ENCODE data around the gene IL17REL. TPM values are rescaled to one million over a fixed set of nuclear protein-coding genes. Genes with fewer than 3 reads are reported as not detected.
A peak's percentile ranks its signal among the peaks of the same experiment; 100 is the strongest.

Gene IL17REL
- total RNA-seq, 6 donors from 2014 or later = 0.06 TPM; not detected in 5

- peaks cover 14 to 37% (median 21%) of the 10 kb centered on the region in 4 donors for H3K4me1 ChIP-seq
Observed at GRCh38 chr22:50015451-50016307, 3.1 kb upstream of the IL17REL start.

DNA sequence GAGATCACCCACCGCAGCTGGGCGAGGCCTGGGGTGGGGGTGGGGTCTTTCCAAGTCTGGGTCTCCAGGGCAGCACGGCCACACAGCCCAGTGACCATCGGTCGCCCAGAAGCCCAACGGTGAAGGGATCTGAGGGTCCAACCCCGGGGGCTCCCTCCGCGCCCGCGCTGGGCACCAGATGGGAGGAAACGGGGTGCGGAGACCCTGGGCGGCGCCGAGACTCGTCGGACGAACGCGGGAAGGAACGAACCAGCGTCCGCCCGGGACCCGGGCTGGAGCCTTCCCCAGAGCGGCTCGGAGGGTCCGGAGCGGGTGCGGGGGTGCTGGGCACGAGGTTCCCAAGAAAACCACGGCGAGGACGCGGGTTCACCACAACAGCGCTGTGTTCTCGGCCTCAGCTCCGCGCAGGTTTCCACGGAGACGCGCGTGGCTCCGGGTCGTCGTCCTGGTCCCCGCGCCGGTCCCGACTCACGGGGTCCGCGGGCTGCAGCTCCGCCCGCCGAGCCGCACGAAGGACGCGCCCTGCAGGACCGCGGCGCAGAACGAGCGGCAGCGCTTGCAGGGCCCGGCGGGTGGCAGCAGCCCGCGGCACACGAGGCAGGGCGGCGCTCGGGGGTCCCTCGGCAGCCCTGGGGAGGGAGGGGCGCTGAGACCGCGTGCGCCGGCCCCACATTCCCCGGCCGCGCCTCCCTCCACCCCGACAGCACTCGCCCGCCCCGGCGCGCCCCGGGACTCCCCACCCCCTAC, 2.3 kb upstream of the IL17REL start:
- Histone ChIP-seq H3K9me3 (no peaks in the 10 kb centered on the region), H3K36me3 (no peaks in the 10 kb centered on the region), H3K27me3 (peaks cover 10 to 49% (median 34%) of the 10 kb centered on the region in 4 donors), H3K4me1 (peaks cover 17 to 43% (median 24%) of the 10 kb centered on the region in 4 donors), H3K4me3 (peak overlapping the region in 1 of 4 donors; percentile 1), H3K27ac (no peak overlapping the region)
- ATAC-seq (ENCODE audit: low FRiP score in 2 of 2) (no peak), DNase-seq (peak in 1 of 2 donors; percentile 78)
- WGBS, 2 donors = 6 to 10% methylated on average over 2 to 46 of the region's 91 CpGs
- TF ChIP-seq POLR2AphosphoS5 (IDR thresholded peaks at IDR 0.05) (no peak), CTCF (IDR thresholded peaks at IDR 0.05) (no peak), EP300 (IDR thresholded peaks at IDR 0.05) (no peak), POLR2A (IDR thresholded peaks at IDR 0.05) (no peak)

More at GRCh38 chr22:50015451-50016307, 3.1 kb upstream of the IL17REL start:
- Histone ChIP-seq H3K27me3 (peaks cover 7 to 42% (median 28%) of the 10 kb centered on the region in 4 donors), H3K36me3 (no peaks in the 10 kb centered on the region), H3K4me3 (peak overlapping the region in 1 of 4 donors; percentile 1), H3K9me3 (no peaks in the 10 kb centered on the region), H3K27ac (no peak overlapping the region)
- DNase-seq (peak in 1 of 2 donors; percentile 66), ATAC-seq (ENCODE audit: low FRiP score in 2 of 2) (no peak)
- WGBS, 2 donors = 17 to 53% methylated on average over 6 to 11 of the region's 30 CpGs
- TF ChIP-seq EP300 (IDR thresholded peaks at IDR 0.05) = no peak
- TF ChIP-seq POLR2AphosphoS5 (IDR thresholded peaks at IDR 0.05) = no peak
- no peak for TF ChIP-seq POLR2A (IDR thresholded peaks at IDR 0.05)
- TF ChIP-seq CTCF (IDR thresholded peaks at IDR 0.05) = no peak

- H3K36me3 ChIP-seq = no peaks in the 10 kb centered on the region
- no peaks in the 10 kb centered on the region for H3K9me3 ChIP-seq
- H3K4me3 ChIP-seq = no peak overlapping the region
- DNase-seq (peak in 1 of 2 donors; percentile 69), ATAC-seq (ENCODE audit: low FRiP score in 2 of 2) (no peak)
- peaks cover 10 to 49% (median 34%) of the 10 kb centered on the region in 4 donors for H3K27me3 ChIP-seq
- peaks cover 17 to 43% (median 24%) of the 10 kb centered on the region in 4 donors for H3K4me1 ChIP-seq
- 62 to 67% methylated on average over 4 to 16 of the region's 16 CpGs for WGBS, 2 donors
- TF ChIP-seq POLR2AphosphoS5 (IDR thresholded peaks at IDR 0.05) = no peak
- TF ChIP-seq EP300 (IDR thresholded peaks at IDR 0.05) = no peak
- no peak for TF ChIP-seq CTCF (IDR thresholded peaks at IDR 0.05)
- TF ChIP-seq POLR2A (IDR thresholded peaks at IDR 0.05) = no peak
- no peak overlapping the region for H3K27ac ChIP-seq
Observed at GRCh38 chr22:50014053-50014501, 1.5 kb upstream of the IL17REL start.

GRCh38 chr22:50011447-50012210, 936 bp downstream of the IL17REL start:
- Histone ChIP-seq H3K9me3 (no peaks in the 10 kb centered on the region), H3K4me3 (no peak overlapping the region), H3K4me1 (peaks cover 17 to 43% (median 24%) of the 10 kb centered on the region in 4 donors), H3K36me3 (no peaks in the 10 kb centered on the region), H3K27ac (peak overlapping the region in 1 of 4 donors; percentile 56), H3K27me3 (peaks cover 10 to 49% (median 34%) of the 10 kb centered on the region in 4 donors)
- ATAC-seq (ENCODE audit: low FRiP score in 2 of 2) = peak in 1 of 2 donors; percentile 45
- TF ChIP-seq EP300 (IDR thresholded peaks at IDR 0.05) (no peak), POLR2A (IDR thresholded peaks at IDR 0.05) (peak in 1 of 4 donors; percentile 24)
- peak; percentile 51 to 65 for DNase-seq
- WGBS, 2 donors = 34 to 49% methylated on average over 10 to 17 of the region's 18 CpGs
